Amniotic stem cell (primary cell): ENCODE measurements around the gene FAAP100.

Source experiments
- DNase-seq: peaks from one replicate; lab custom pipeline; 2025; lab: John Stamatoyannopoulos, UW

FAAP100 gene

DNA sequence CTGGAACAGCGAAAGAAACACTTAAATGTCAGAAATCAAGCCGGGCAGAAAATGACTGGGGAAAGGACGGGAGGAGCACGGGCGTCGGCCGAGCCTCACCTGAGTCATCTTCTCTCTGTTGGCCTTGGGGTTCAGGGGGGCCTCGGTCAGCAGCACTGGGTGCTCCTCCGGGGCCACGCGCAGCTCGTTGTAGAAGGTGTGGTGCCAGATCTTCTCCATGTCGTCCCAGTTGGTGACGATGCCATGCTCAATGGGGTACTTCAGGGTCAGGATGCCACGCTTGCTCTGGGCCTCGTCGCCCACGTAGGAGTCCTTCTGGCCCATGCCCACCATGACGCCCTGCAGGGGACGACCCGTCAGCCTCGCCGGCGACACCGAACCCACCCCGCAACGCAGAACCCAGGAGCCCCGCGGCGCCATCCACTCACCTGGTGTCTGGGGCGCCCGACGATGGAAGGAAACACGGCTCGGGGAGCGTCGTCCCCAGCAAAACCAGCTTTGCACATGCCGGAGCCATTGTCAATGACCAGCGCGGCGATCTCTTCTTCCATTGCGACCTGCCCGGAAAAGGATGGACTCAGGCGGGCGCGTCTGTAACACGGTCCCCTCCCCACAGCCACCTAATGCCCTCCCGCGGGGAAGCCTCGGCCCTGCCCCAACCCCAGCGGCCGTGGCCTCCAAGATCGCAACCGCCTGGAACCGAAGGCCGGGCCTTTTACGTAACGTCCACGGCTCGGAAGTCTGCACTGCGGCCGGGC is 40.2 kb downstream of the FAAP100 start:
- DNase-seq, result no peak

DNA sequence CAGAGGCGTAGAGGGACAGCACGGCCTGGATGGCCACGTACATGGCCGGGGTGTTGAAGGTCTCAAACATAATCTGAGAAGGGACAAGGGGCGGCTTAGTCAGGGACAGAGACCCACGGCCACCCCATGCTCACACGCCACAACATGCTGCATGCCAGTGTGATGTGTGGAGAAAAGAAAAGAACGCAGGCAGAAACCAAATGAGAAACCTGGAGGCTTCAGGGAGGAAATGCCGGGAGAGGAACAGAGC is 40.7 kb downstream of the FAAP100 start:
- no peak for DNase-seq

DNA sequence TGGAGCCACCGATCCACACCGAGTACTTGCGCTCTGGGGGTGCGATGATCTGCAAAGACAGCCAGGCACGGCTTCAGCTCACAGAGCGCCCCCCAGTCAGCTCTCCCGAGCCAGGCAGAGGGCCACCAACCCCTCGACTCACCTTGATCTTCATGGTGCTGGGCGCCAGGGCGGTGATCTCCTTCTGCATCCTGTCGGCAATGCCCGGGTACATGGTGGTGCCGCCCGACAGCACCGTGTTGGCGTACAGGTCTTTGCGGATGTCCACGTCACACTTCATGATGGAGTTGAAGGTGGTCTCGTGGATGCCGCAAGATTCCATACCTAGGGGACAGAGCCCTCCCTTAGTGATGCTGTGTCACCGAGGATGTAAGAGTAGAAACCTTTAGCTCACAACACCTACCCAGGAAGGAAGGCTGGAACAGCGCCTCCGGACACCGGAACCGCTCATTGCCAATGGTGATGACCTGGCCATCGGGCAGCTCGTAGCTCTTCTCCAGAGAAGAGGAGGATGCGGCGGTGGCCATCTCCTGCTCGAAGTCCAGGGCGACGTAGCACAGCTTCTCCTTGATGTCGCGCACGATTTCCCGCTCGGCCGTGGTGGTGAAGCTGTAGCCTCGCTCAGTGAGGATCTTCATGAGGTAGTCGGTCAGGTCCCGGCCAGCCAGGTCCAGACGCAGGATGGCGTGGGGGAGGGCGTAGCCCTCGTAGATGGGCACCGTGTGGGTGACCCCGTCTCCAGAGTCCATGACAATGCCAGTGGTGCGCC is 41.2 kb downstream of the FAAP100 start:
- no peak for DNase-seq

DNA sequence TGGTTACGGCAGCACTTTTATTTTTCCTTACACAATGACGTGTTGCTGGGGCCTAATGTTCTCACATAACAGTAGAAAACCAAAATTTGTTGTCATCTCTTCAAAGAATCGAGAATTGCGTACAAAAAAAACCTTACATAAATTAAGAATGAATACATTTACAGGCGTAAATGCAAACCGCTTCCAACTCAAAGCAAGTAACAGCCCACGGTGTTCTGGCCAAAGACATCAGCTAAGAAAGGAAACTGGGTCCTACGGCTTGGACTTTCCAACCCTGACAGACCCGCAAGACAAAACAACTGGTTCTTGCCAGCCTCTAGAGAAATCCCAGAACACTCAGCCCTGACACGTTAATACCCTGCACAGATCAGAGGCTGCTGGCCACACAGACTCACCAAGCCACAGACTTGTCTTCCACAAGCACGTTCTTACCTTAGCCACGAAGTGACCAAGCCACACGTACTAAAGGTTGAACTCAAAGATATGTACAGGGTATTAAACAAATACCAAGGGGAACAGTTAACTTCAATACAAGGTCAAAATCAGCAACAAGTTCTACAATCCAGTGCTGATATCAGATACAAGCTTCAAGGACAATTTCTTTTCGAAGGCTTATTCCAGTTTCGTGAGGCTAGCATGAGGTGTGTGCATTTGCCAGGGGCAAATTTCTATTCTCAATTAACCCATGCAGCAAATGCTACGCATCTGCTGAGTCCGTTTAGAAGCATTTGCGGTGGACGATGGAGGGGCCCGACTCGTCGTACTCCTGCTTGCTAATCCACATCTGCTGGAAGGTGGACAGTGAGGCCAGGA is 42.0 kb downstream of the FAAP100 start:
- DNase-seq, result no peak

DNA sequence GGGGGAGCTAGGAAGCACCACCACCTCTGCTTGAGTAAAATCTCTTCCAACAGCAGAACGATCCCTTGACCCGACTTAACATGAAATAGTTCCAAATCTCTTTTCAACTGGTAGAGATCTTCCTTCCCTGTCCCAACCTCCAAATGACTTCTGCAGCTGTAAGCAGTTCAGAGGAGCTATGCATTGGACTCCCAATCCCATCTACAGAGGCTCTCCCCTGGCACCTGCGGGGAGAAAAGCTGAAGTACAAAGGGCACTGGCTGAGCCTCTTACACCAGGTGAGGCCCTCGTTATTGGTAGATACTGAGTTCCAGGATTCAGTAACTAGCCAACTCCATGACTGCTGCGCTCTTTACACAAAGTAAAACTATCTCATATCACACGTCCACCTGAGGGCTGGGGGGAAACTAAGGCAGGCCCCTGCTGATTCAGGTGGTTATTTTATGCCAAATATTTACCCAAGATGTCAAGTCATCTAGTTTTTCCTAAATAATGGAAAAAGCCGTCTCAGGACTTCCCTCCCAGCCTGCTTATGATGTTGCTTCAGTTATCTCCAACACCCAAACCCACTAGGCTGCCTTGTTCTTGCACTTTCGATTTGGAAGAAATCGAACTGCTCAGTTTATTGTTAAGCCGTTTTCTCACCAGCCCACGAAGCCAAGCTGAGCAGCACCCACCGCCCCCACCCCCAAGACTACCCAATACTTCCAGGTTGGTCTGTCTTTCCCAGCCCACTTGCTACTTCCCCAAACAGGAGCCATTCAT is 42.8 kb downstream of the FAAP100 start:
- DNase-seq, result no peak

DNA sequence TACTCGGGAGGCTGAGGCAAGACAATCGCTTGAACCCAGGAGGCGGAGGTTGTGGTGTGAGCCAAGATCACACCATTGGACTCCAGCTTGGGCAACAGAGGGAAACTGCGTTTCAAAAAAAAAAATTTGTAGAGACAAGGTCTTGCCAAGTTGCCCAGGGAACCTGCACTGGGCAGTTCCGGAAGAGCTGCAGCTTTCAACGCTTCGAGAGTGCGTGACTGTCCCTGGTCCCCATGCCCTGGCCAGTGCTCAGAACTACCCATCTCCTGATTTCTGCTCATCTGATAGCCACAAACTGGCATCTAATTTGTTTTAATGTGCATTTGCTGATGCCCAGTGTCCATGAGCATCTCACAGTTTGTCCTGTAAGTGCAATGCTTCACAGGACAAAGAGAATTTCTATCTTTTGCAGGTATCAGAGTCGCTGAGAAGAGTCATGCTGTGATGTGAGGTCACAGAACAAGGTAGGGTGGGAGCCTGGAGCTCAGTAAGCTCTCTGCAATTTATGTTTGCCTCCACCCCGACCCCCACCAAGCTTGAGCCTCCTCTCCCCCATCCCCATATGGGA is 43.4 kb downstream of the FAAP100 start:
- no peak for DNase-seq

DNA sequence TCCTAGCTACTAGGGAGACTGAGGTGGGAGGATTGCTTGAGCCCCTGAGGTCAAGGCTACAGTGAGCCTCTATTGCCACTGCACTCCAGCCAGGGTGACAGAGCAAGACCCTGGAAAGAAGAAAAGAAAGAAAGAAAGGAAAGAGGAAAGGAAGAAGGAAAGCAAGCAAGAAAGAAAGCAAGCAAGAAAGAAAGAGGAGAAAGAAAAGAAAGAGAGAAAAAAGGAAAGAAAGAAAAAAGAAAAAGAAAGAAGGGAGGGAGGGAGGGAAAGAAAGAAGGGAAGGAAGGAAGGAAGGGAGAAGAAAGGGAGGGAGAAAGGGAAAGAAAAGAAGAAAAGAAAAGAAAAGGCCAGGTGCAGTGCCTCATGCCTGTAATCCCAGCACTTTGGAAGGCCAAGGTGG is 48.5 kb downstream of the FAAP100 start:
- DNase-seq, result no peak

DNA sequence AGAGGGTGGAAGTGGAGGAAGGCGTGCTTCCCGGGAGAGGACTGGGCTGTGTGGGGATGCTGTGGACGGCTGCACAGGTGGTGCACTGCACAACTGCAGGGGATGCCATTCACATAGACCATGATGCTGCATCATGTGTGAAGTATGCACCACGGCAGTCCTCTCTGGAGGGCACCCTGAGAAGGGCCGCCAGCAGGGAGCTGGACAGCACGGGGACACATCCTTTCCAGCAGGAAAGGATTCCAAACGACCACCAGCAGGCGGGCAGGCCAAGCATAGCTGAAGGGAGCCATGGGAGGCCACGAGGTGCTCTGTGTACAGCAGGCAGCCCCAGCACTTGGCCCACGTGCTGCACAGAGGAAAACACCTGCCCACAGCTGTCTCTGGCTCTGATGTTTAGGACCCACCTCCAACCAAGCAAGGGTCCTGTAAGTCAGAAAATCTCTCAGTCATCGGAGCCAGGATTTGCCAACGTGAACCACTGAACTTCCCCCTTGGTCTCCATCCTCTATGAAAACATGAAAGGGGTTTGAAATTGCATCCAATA is 49.6 kb downstream of the FAAP100 start:
- DNase-seq, result no peak

DNA sequence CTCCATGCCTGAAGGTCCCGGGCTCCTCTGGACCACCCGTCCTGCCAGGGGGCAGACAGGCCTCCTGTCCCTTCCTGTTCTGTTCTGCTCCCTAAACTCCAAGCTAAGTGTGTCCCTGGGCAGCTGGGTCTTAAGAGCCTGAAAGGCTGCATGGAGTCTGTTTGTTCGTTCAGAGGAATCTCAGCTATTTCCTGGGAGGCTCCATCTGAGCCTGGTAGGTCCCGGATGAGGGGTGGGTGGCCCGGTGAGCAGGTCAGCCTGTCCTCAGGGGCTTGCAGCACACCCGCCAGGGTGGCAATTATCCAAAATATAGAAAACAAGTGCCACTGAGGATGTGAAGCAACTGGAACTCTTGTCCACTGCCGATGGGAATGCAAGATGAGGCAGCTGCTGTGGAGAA is 52.1 kb downstream of the FAAP100 start:
- DNase-seq, result no peak

DNA sequence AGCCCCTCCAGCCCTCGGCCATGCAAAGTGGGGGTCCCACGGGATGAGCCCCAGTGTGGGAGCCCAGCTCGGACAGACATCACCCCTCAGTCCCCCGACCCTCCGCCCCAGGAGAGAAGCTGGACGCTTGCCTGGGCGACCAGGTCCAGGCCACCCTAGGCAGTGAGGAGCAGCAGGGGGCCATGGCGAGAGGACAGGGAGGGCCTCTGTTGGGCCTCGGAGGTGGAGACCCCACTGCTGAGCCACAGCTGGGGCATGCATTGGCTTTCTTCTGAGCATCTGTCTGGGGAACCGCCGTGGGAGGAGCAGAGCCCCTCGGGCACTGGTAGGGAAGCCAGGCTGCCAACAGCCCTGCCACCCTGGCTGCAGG is 52.6 kb downstream of the FAAP100 start:
- DNase-seq, result no peak

DNA sequence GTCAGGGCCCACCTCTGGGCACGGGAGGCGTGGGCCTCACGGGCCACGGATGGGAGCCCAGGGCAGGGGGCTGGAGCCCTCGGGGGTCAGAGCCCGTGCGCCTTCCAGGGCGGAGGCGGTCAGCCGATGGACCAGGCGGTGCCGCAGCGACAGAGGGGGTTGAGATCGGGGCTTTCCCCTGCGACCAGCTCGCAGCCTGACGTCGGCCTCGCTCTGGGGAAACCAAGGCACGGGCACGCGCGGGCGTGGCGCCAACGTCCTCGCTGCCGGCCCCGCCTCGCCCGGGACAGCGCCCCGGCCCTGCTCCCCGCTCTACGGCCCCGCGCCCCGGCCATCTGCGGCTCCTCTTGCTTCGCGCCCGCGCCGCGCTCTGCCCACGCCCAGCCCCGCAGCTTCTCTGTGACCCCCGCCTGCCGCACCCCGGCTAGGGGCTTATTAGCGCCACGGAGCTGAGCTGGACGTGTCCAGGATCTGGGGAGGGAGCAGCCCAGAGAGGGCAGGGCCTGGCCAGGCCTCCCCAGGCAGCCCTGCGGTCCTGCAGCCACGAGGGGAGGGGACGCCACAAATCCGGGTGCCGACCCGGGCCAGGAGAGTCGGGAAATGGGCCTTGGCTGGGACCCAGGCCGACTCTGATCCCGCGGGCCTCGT is 53.1 kb downstream of the FAAP100 start:
- DNase-seq, result no peak

DNA sequence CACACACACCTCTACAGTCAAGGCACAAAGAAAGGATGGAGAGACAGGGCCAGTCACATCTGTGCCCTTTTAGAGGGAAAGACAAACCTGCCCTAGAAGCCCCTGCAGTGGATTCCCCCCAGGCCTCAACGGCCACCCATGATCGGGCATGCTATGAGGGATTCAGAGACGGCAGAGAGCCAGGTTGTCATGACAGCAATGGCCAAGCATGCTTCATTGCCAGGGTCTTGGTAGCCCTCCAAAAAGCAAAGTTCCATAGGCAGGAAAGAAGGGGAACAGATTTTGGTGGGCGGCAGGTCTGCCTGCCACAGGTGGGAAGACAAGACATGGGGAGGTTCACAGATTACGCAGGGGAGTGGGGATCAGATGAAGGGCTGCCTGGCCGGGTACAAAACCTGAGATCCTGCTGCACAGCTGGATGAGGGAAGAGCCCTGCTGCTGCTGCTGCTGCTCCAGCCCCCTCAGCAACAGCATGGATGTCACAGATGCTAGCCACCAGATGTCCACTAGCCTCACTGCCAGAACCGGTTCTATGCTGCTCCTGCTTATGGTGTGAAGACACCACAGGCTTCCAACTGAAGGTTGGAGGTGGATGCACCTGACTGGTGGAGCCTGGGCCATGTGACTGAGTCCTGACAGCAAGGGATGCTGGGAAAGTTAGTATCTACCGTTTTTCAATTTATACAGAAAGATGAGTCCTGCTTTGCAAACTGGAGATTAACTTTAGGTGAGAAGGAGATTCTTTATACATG is 57.4 kb downstream of the FAAP100 start:
- no peak for DNase-seq

DNA sequence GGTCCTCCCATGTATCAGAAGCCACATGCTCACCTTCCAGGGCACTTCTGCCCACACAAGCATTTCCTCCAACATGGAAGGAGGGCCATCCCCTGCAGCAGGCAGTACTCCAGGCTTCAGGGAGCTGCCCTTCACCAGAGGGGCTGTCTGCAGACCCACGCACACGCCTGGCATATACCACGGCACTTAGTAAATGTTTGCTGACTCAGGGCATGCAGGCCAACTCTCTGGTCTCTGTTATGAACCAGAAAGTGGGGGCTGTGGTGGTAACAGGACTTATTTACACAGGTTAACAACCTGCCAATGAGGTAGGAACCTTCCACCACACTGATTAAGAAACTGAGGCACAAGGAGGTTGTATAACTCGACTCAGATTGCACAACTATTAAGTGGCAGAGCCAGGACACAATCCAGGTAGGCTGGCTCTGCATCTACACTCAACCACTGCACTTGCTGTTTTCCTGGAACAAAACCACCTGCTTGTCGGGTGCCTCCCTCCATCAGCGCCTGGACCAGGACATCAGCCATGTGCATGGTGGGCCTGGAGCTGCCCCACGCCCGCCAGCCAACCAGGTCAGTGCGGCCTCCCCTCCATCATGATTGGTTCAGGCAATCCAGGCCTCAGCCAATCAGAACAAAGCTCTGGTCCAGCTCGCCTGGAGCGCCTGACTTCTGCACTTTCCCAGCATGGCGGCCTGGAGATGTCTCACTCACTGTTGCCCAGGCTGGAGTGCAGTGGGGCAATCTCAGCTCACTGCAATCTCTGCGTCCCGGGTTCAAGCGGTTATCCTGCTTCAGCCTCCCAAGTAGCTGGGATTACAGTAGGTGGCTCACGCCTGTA is 58.7 kb downstream of the FAAP100 start:
- no peak for DNase-seq

DNA sequence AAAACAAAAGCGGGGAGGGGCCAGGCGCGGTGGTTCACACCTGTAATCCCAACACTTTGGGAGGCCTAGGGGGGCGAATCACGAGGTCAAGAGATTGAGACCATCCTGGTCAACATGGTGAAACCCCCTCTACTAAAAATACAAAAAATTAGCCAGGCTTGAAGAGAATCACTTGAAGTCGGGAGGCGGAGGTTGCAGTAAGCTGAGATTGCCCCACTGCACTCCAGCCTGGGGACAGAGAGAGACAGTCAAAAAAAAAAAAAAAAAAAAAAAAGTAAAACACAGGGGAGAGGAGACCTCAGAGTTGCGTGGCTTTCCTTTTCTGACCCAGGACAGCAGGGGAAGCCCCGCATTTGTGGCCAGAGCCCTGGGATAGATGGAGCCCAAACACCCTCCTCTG is 59.4 kb downstream of the FAAP100 start:
- no peak for DNase-seq

DNA sequence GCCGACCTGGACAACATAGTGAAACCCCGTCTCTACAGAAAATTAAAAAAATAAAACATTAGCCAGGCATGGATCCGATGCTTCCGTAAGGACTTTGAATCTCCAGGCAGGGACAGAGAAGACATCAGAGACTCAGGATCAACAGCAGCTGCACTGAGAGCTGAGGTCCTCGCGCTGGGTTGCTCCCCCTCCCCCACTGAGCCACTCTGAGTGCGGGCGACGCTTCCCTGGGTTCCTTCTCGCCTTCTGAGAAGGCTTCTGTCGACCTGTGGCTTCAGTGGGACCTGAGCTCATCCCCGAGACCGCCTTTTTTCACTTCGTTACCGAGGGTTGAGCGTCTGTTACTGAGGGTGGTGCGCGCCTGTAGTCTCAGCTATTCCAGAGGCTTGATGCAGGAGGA is 60.0 kb downstream of the FAAP100 start:
- no peak for DNase-seq

DNA sequence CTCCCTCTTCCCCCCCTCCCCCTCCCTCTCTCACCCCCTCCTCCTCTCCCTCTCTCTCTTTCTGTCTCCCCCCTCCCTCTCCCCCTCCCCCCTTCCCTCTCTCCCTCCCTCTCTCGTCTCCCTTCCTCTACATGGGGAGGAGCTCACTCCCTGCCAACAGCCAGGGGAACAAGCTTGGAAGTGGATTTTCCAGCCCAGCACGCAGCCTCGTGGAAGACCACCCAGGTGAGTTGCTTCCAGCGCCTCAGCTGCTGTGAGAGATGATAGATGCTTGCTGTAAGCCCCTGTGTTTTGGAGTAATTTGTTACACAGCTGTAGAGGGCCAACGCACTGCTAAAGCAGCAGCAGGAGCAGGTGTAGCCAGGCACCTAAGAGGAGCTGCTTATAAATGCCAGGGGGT is 60.4 kb downstream of the FAAP100 start:
- no peak for DNase-seq

DNA sequence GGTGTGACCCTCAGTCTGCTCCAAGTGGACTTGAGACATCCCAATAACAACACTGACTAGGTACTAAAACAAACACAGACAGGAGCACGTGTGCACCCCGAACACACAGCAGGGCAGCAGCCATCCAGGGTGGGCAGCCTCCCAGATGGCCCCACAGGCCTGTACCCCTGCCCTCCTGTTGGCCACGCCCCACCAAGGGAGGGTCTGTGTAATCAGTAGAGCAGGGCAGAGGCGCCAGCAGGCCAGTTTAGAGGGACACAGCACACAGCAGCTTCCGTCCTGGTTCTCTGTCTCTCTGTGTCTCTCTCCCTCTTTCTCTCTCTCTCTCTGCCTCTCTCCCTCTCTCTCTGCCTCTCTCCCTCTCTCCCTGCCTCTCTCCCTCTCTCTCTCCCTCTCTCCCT is 61.0 kb downstream of the FAAP100 start:
- DNase-seq, result no peak

DNA sequence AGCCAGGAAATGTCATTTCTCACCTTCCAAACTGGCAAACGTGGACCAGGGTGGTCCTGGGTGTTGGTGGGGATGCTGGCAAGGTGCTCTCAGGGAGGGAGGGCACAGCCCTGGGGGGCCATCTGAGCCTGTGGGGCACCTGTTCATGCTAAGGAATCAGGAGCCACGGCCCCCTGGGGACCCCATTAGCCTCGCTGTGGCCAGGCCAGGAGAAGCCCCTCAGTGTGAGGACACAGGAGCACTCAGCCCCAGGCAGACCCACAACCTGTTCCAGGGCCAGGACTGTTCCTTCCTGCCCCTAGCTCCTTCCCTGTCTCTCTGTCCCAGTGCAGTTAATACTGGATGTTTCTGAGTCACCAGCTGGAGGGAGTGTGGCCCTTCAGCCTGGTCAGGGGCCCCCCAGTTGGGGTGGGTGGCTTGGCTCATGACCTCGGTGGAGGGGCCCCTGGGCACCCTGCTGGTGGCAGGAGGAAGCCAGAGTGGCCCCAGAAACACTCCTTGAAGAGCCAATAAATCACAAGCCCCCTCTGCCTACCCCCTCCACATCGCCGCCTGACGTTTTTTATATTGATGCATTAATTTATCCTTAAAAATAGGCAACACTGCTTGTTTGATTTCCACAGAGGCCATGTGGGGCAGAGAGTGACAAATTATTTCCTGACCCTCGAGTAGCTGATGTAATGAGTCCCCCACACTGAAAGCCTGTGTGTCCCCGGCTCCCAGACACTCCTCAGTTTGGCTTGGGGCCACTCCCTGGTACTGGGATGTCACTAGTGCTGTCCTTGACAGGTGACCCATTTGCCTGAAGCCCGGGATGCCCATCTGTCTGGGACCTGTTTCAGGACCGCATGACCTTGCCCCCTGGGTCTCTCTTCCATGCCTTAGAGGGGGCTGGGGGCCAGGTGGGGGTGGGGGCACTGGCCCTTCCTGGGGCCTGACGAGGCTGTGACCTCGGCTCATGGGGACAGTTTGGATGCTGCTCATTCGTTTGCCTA is 61.9 kb downstream of the FAAP100 start:
- DNase-seq, result no peak
